Lung (tissue), 12 donors: ENCODE results near the gene PACRGL. TPM values are rescaled to one million over a fixed set of nuclear protein-coding genes. Genes with fewer than 3 reads are reported as not detected.

Source experiments
- ATAC-seq: fragments of 200-7000 bp; cut with Tn5 transposase; one replicate; pipeline ENCODE4 v1.9.1; 2020; ENCODE audit warnings: moderate number of reproducible peaks; ENCODE audit not compliant: insufficient read depth, low FRiP score
- DNase-seq, 3 donors: peaks; one replicate each; pipeline ENCODE4 v3.0.0-alpha.2; 2013 to 2017
- H3K27ac ChIP-seq, 2 donors: one replicate each; pipeline ENCODE4 v1.5.1; 2013; ENCODE audit warnings: mild to moderate bottlenecking in 2 of 2, moderate library complexity in 2 of 2, control low read depth in 1 of 2, inconsistent platforms in 1 of 2, low read depth in 1 of 2, low read length in 1 of 2
- H3K27me3 ChIP-seq, 3 donors: one replicate each; pipeline ENCODE4 v1.5.1; 2013; ENCODE audit warnings: low read length in 2 of 3; ENCODE audit not compliant: control insufficient read depth in 3 of 3, insufficient read depth in 3 of 3
- H3K36me3 ChIP-seq, 4 donors: one replicate each; pipeline ENCODE4 v1.5.1; 2013; ENCODE audit warnings: low read length in 4 of 4, mild to moderate bottlenecking in 1 of 4, moderate library complexity in 1 of 4; ENCODE audit not compliant: control insufficient read depth in 4 of 4, insufficient read depth in 4 of 4
- H3K4me1 ChIP-seq, 5 donors: one replicate each; pipeline ENCODE4 v1.5.1; 2013; ENCODE audit warnings: low read length in 5 of 5, mild to moderate bottlenecking in 2 of 5, moderate library complexity in 1 of 5; ENCODE audit not compliant: control insufficient read depth in 5 of 5, insufficient read depth in 5 of 5
- H3K4me3 ChIP-seq: one replicate; pipeline ENCODE4 v1.5.1; 2013; ENCODE audit warnings: mild to moderate bottlenecking, control low read depth, moderate library complexity
- H3K9ac ChIP-seq, 2 donors: one replicate each; pipeline ENCODE4 v1.5.1; 2013; ENCODE audit warnings: low read length in 2 of 2, control low read depth in 1 of 2; ENCODE audit not compliant: insufficient read depth in 1 of 2
- H3K9me3 ChIP-seq, 4 donors: one replicate each; pipeline ENCODE4 v1.5.1; 2013; ENCODE audit warnings: low read length in 3 of 4, mild to moderate bottlenecking in 1 of 4, moderate library complexity in 1 of 4; ENCODE audit not compliant: control insufficient read depth in 4 of 4, insufficient read depth in 3 of 4
- WGBS, 2 donors: extraction: QIAGEN DNeasy Blood & Tissue Kit; methylation state at CpG; one replicate each; pipeline ENCODE4 v1.1.7; 2013; 5-methylcytosine and 5-hydroxymethylcytosine counted together
- polyA plus RNA-seq, 2 donors: library from polyadenylated mRNA; stranded (reverse); fragments of 200-250 nt; gene quantifications; one replicate each; pipeline ENCODE4 v1.2.1, GENCODE V29; 2013
- total RNA-seq, 2 donors: library from RNA; depleted of rRNA in 1 of 2; stranded (reverse); fragments of >200 nt in 1 of 2; gene quantifications; one replicate each; pipeline ENCODE4 v1.2.1, GENCODE V29; 2014 to 2021
- TF ChIP-seq, protein P1 (sequence below): IDR thresholded peaks from 2 replicates; pipeline ENCODE4 v1.5.1; 2012; ENCODE audit warnings: mild to moderate bottlenecking; ENCODE audit errors: control extremely low read depth, extremely low read depth
- donor health status: control.
- donor health status: control.
- donor health status: Bipolar disorder and iron deficiency.
- donor health status: healthy.
- donor health status: DM: yes; HTN: yes; CAD: no.

PACRGL gene
- total and polyA plus RNA-seq, 4 donors, result 9.1 to 34.6 (median 16.2) TPM

DNA sequence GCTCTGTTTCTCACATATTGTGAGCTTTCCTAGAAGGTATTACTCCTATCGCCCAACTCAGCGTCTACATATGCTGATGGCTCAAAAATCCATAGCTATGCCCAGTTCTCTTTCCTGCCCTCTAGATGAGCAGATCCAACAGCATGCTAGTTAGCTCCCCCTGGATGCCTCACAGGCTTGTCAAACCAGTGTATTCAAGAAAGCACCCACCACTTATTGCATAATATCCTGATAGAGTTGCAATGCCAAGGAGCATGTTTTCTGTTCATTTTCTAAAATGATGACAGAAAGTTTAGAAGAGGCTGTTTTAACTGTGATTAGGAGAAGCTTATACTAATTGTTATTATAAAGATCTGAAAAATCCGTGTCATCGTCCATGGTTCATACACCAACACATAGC, 1.9 kb upstream of the PACRGL start:
- ATAC-seq, result no peak
- H3K36me3 ChIP-seq, result peaks cover 0 to 3% (median 0%) of the 10 kb centered on the region in 4 donors
- H3K9ac ChIP-seq, result no peak overlapping the region
- no peaks in the 10 kb centered on the region for H3K27me3 ChIP-seq
- TF ChIP-seq, protein P1, sequence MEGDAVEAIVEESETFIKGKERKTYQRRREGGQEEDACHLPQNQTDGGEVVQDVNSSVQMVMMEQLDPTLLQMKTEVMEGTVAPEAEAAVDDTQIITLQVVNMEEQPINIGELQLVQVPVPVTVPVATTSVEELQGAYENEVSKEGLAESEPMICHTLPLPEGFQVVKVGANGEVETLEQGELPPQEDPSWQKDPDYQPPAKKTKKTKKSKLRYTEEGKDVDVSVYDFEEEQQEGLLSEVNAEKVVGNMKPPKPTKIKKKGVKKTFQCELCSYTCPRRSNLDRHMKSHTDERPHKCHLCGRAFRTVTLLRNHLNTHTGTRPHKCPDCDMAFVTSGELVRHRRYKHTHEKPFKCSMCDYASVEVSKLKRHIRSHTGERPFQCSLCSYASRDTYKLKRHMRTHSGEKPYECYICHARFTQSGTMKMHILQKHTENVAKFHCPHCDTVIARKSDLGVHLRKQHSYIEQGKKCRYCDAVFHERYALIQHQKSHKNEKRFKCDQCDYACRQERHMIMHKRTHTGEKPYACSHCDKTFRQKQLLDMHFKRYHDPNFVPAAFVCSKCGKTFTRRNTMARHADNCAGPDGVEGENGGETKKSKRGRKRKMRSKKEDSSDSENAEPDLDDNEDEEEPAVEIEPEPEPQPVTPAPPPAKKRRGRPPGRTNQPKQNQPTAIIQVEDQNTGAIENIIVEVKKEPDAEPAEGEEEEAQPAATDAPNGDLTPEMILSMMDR, result no peak
- no peak overlapping the region for H3K27ac ChIP-seq
- H3K4me1 ChIP-seq, result peaks cover 2 to 27% (median 10%) of the 10 kb centered on the region in 5 donors
- H3K9me3 ChIP-seq, result no peaks in the 10 kb centered on the region
- WGBS, 2 donors, result 79 to 90% methylated on average over 4 of the region's 4 CpGs
- H3K4me3 ChIP-seq, result no peak overlapping the region
- peak in 2 of 3 donors; percentile 30 to 50 for DNase-seq

DNA sequence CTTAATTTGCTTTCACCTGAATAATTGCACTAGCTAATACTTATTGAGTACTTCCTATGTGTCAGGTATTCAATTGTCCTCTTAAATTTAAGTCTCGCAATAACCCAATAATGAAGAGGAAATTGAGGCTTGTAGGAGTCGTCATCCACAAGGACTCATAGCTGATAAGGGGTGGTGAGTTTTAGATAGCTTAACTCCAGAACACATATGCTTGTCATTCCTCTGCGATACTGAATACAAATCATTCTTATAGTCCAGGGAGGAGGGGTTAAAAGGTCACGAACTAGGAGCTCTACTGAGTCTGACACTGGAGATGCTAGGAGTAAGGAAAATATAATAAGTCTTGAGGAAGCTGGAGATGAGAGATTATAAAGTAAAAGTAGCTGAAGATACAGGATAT, 1.4 kb upstream of the PACRGL start:
- no peak overlapping the region for H3K27ac ChIP-seq
- no peak overlapping the region for H3K9ac ChIP-seq
- peaks cover 2 to 27% (median 10%) of the 10 kb centered on the region in 5 donors for H3K4me1 ChIP-seq
- DNase-seq (no peak), ATAC-seq (no peak)
- no peak overlapping the region for H3K4me3 ChIP-seq
- H3K27me3 ChIP-seq, result no peaks in the 10 kb centered on the region
- TF ChIP-seq, protein P1, result no peak
- H3K9me3 ChIP-seq, result no peaks in the 10 kb centered on the region
- peaks cover 0 to 4% (median 0%) of the 10 kb centered on the region in 4 donors for H3K36me3 ChIP-seq
- WGBS, 2 donors, result 53 to 63% methylated on average over 4 of the region's 4 CpGs

DNA sequence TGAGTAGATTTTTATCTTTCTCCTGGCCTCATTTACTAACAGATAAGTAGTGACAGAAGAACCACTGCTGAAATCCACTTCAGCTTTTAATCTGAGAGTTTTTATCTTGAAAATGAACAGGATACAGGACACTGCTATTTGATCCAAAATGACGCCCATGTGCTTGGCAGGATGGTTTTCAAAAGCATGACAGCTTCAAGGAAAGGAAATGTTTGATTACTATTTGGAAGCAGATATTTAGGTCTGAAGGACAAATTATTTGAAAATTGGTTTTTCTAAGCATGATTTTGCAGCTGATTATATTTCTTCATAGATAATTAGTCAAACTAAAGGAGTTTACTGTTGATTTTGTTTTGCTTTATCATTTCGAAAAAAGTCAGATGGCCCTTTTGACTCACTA, 11.1 kb downstream of the PACRGL start:
- Histone ChIP-seq H3K36me3 (peaks cover 8 to 26% (median 20%) of the 10 kb centered on the region in 4 donors), H3K27me3 (no peaks in the 10 kb centered on the region), H3K4me1 (no peaks in the 10 kb centered on the region), H3K9me3 (no peaks in the 10 kb centered on the region), H3K9ac (no peak overlapping the region), H3K27ac (no peak overlapping the region), H3K4me3 (no peak overlapping the region)
- TF ChIP-seq, protein P1, result no peak
- WGBS, 2 donors, result 87 to 96% methylated on average over 2 of the region's 2 CpGs
- DNase-seq (no peak), ATAC-seq (no peak)

DNA sequence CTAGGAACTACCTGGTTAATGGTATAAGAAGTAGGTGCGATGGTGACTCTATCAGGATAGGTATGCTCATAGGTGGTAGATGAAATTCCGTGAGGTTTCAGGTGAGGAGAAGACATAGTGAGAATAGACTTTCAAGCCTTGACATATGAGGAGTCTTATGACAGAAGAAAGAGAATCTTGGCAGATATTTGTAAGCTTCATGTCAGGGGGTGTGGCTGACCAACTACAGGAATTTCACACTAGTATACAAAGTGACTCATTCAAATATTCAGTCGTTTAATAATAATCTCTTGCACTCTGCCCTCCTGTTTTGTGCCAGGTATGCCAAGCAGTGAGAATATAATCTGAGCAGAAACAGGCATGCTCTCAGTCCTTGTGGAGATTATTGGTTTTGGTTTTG, 22.8 kb downstream of the PACRGL start:
- Histone ChIP-seq H3K27ac (no peak overlapping the region), H3K9ac (no peak overlapping the region), H3K4me3 (no peak overlapping the region), H3K9me3 (peaks cover 0 to 11% (median 5%) of the 10 kb centered on the region in 4 donors), H3K4me1 (no peaks in the 10 kb centered on the region), H3K36me3 (peaks cover 11 to 39% (median 38%) of the 10 kb centered on the region in 4 donors), H3K27me3 (no peaks in the 10 kb centered on the region)
- 60 to 78% methylated on average over 3 of the region's 3 CpGs for WGBS, 2 donors
- DNase-seq (no peak), ATAC-seq (no peak)
- TF ChIP-seq, protein P1, result no peak
